Prostate gland (tissue), 2 donors: ENCODE data around the gene DMRTB1.

ENCODE experiments used
- CTCF ChIP-seq, 4 experiments: fragments of 200-600 bp in 2 of 4; fragments of 450-650 bp in 2 of 4; sonication (generic) in 2 of 4; IDR thresholded peaks; 1 replicate in 3 of 4; 2 replicates in 1 of 4; pipeline ENCODE4 v1.5.1; 2016 to 2019; ENCODE audit warnings: antibody characterized with exemption in 4 of 4, mild to moderate bottlenecking in 2 of 4, moderate library complexity in 2 of 4
- POLR2A ChIP-seq: fragments of 450-650 bp; IDR thresholded peaks from one replicate; pipeline ENCODE4 v1.6.1; 2016; ENCODE audit warnings: antibody characterized with exemption, mild to moderate bottlenecking

GRCh38 chr1:53416269-53416813 is 42.9 kb upstream of the DMRTB1 start:
- TF ChIP-seq POLR2A, result no peak
- no peak for TF ChIP-seq CTCF (IDR thresholded peaks at IDR 0.05)
